Right lobe of liver (tissue), 6 donors: Measurements from ENCODE around the gene PEPD. TPM values are rescaled to one million over a fixed set of nuclear protein-coding genes. Genes with fewer than 3 reads are reported as not detected.
"Not testable (repeated sequence)": the region's sequence is repeated elsewhere in the genome, so short reads cannot be mapped to it uniquely, and the experiment has no call there.

ENCODE experiments used
- ATAC-seq, 4 donors: fragments of 200-7000 bp; cut with Tn5 transposase; one replicate each; pipeline ENCODE4 v1.9.1; 2020; ENCODE audit warnings: mild to moderate bottlenecking in 4 of 4, moderate library complexity in 4 of 4
- DNase-seq, 3 donors: peaks; one replicate each; pipeline ENCODE4 v3.0.0-alpha.2; 2020
- H3K27ac ChIP-seq, 3 donors: fragments of 200-600 bp; one replicate each; pipeline ENCODE4 v1.8.0; 2022
- H3K27me3 ChIP-seq, 2 donors: fragments of 200-600 bp; one replicate each; pipeline ENCODE4 v1.8.0; 2022
- H3K36me3 ChIP-seq, 4 donors: fragments of 200-600 bp; sonication (generic) in 1 of 4; one replicate each; pipeline versions ENCODE4 v1.5.1 to v1.8.0; 2017 to 2022; ENCODE audit warnings: control low read depth in 1 of 4
- H3K4me1 ChIP-seq, 4 donors: fragments of 200-600 bp; sonication (generic) in 1 of 4; one replicate each; pipeline versions ENCODE4 v1.5.1 to v1.8.0; 2017 to 2022; ENCODE audit warnings: control low read depth in 1 of 4
- H3K4me3 ChIP-seq, 3 donors: fragments of 200-600 bp; one replicate each; pipeline ENCODE4 v1.8.0; 2022
- H3K9me3 ChIP-seq, 4 donors: fragments of 200-600 bp; sonication (generic) in 1 of 4; one replicate each; pipeline versions ENCODE4 v1.5.1 to v1.8.0; 2017 to 2022; ENCODE audit warnings: control low read depth in 1 of 4
- CTCF ChIP-seq, 4 donors: fragments of 200-600 bp in 3 of 4; fragments of 450-650 bp in 1 of 4; IDR thresholded peaks; one replicate each; pipeline versions ENCODE4 v1.5.1 to v1.8.0; 2016 to 2022; ENCODE audit warnings: antibody characterized with exemption in 4 of 4, mild to moderate bottlenecking in 2 of 4
- POLR2A ChIP-seq: fragments of 450-650 bp; IDR thresholded peaks from one replicate; pipeline ENCODE4 v1.6.1; 2017; ENCODE audit warnings: antibody characterized with exemption, mild to moderate bottlenecking
- WGBS: methylation state at CpG from one replicate; pipeline ENCODE4 v1.1.6; 2018; ENCODE audit warnings: low coverage, low lambda C conversion rate; ENCODE audit not compliant: insufficient coverage; ENCODE audit errors: missing lambda C conversion rate; 5-methylcytosine and 5-hydroxymethylcytosine counted together
- intact Hi-C, 2 donors: fragments of 100-400 bp; cut with DNase I; formaldehyde crosslinking; loops; one replicate each; pipeline versions ENCODE4 v1.11.2 to v1.14.1; 2022
- total RNA-seq, 6 experiments: library from RNA; depleted of rRNA in 2 of 6; stranded (reverse); fragments of >200 nt in 2 of 6; fragmentation: NEBNext Ultra II Directional in 3 of 6; extraction: Animal tissue kit (Norgen Biotek cat#: 25700) in 3 of 6; gene quantifications; one replicate each; pipeline versions ENCODE4 v1.1.0 to v1.2.4, GENCODE V29; 2016 to 2023
- donor health status: DM: no; HTN: yes; CAD: no.
- donor health status: DM: no; HTN: no; CAD: no.
- donor health status: DM: no; HTN: no; CAD: no.
- donor health status: DM: no; HTN: yes; CAD: no.
- donor health status: DM: no; HTN: yes; CAD: no.

The PEPD gene
- total RNA-seq, 6 experiments from 2014 or later, result 121 to 261 (median 167) TPM

GRCh38 chr19:33493401-33494275, 28.0 kb downstream of the PEPD start:
- H3K27me3 ChIP-seq, result no peaks in the 10 kb centered on the region
- H3K27ac ChIP-seq, result no peak overlapping the region
- intact Hi-C loops, result no loop called here
- TF ChIP-seq CTCF (IDR thresholded peaks at IDR 0.05), result no peak
- no peak for TF ChIP-seq POLR2A
- no peak for ATAC-seq
- DNase-seq, result peak in 2 of 3 donors; percentile 14 to 45
- WGBS, result 85% methylated on average over 4 of the region's 14 CpGs
- H3K4me3 ChIP-seq, result no peak overlapping the region
- H3K9me3 ChIP-seq, result no peaks in the 10 kb centered on the region
- peaks cover 0 to 19% (median 6%) of the 10 kb centered on the region in 4 donors for H3K36me3 ChIP-seq
- H3K4me1 ChIP-seq, result peaks cover 0 to 7% (median 0%) of the 10 kb centered on the region in 4 donors

DNA sequence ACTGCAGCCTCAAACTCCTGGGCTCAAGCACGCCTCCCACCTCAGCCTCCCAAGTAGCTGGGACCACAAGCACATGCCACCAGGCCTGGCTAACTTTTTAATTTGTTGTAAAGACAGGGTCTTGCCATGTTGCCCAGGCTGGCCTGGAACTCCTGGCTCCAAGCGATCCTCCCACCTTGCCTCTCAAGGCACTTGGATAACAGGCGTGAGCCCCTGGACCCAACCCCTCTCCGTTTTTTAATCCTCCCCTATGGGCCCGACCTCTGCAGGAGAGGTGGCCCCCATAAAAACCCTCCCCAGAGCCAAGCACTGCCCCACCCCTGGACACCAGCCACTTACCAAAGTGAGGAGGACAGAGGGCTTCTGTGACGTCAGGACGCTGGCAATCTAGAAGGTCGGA, 28.6 kb downstream of the PEPD start:
- Histone ChIP-seq H3K27me3 (no peaks in the 10 kb centered on the region), H3K27ac (no peak overlapping the region), H3K36me3 (peaks cover 0 to 24% (median 4%) of the 10 kb centered on the region in 4 donors), H3K4me1 (peaks cover 0 to 4% (median 0%) of the 10 kb centered on the region in 4 donors), H3K9me3 (no peaks in the 10 kb centered on the region), H3K4me3 (no peak overlapping the region)
- no peak for ATAC-seq
- TF ChIP-seq CTCF (IDR thresholded peaks at IDR 0.05) (no peak), POLR2A (no peak)
- 85% methylated on average over 5 of the region's 8 CpGs for WGBS
- peak in 2 of 3 donors; percentile 4 to 8 for DNase-seq
- intact Hi-C loops, result no loop called here

DNA sequence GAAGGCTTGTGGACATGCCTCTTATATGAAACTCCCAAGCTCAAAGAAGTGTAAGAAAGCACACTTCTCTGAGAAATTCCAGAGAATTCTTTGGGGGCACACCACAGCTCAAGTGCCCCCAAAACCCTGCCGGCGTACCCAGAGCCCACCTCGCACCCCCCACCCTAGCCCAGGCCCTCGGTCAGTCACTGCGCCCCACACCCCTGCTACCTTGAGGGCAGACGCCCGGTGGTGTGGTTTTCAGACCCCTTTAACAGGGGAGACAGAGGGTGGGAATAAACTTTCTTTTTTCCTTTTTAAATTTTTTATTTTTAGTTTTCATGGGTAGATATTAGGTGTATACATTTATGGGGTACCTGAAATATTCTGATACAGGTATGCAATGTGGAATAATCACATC, 29.5 kb downstream of the PEPD start:
- Histone ChIP-seq H3K36me3 (peaks cover 0 to 24% (median 5%) of the 10 kb centered on the region in 4 donors), H3K27ac (no peak overlapping the region), H3K4me3 (no peak overlapping the region), H3K4me1 (peaks cover 0 to 4% (median 0%) of the 10 kb centered on the region in 4 donors), H3K27me3 (no peaks in the 10 kb centered on the region), H3K9me3 (no peaks in the 10 kb centered on the region)
- intact Hi-C loops, result no loop called here
- DNase-seq (peak in 1 of 3 donors; percentile 30), ATAC-seq (no peak)
- TF ChIP-seq POLR2A, result no peak
- TF ChIP-seq CTCF (IDR thresholded peaks at IDR 0.05), result no peak
- 93% methylated on average over 5 of the region's 7 CpGs for WGBS

DNA sequence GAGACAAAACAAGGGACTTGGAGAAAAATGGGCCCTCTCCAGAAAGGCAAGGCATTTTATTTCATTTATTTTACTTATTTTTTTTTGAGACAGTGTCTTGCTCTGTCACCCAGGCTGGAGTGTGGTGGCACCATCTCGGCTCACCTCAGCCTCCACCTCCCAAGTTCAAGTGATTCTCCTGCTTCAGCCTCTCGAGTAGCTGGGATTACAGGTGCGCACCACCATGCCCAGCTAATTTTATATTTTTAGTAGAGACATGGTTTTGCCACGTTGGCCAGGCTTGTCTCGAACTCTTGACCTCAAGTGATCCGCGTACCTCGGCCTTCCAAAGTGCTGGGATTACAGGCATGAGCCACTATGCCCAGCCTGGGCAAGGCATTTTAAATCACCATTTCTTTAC, 31.0 kb downstream of the PEPD start:
- H3K27me3 ChIP-seq, H3K27ac ChIP-seq, intact Hi-C loops, H3K4me1 ChIP-seq, ATAC-seq, H3K9me3 ChIP-seq, H3K4me3 ChIP-seq: not testable (repeated sequence)
- H3K36me3 ChIP-seq, result peaks cover 0 to 19% (median 5%) of the 10 kb centered on the region in 4 donors
- peak in 2 of 3 donors; percentile 11 to 21 for DNase-seq
- 92% methylated on average over 8 of the region's 8 CpGs for WGBS

DNA sequence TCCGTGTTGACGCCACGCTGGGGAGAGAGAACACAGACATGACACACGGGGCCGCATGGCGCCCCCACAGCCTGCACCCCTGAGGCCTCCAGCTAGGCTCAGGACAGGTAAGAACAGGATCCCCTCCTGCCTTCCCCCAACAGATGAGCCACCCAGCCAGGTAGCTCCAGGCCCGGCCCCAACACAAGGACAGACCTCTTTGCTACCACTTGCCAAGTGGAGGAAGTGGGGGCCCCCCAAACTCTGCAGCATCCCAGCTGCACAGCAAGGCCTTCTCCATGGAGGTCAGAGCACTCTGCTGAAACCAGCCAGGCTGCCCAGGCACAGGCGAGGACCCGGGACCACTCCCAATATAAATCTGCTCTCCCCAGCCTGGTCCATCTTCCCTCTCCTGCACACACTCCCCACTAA, 31.5 kb downstream of the PEPD start:
- intact Hi-C loops, result no loop called here
- DNase-seq, result peak in 2 of 3 donors; percentile 40 to 47
- 100% methylated on average over 3 of the region's 9 CpGs for WGBS

More for the DNA sequence above, 31.5 kb downstream of the PEPD start:
- no peaks in the 10 kb centered on the region for H3K4me1 ChIP-seq
- ATAC-seq, result peak in 1 of 4 donors; percentile 9
- TF ChIP-seq POLR2A (no peak), CTCF (IDR thresholded peaks at IDR 0.05) (no peak)
- H3K4me3 ChIP-seq, result no peak overlapping the region
- no peaks in the 10 kb centered on the region for H3K9me3 ChIP-seq
- H3K36me3 ChIP-seq, result peaks cover 0 to 19% (median 5%) of the 10 kb centered on the region in 4 donors
- no peaks in the 10 kb centered on the region for H3K27me3 ChIP-seq
- no peak overlapping the region for H3K27ac ChIP-seq
